ENCODE results near the gene RRM2. TPM values are rescaled to one million over a fixed set of nuclear protein-coding genes. Genes with fewer than 3 reads are reported as not detected.
"Not testable (repeated sequence)": the region's sequence is repeated elsewhere in the genome, so short reads cannot be mapped to it uniquely, and the experiment has no call there.

RRM2 gene
- total RNA-seq, 1 experiment from 2014 or later: 38.9 TPM

DNA sequence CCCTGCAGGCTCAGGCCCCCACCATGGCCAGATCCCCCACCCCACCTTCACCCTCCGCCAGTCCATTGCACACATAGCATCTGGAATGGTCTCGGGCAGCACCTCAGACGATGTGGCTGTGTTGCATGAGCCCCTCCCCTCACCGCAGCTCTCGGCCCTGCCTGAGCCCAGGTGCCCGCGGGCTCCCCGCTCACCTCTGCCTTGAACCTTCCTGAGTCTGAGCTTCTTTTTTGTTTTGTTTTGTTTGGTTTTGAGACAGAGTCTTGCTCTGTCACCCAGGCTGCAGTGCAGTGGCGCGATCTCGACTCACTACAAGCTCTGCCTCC, 20.1 kb downstream of the RRM2 start:
- in situ Hi-C loops (cut with HindIII; ENCODE audit: low pct_unique_long_range_greater_than_20kb, low sequenced_read_pairs): no loop called here
- no peak for DNase-seq (ENCODE audit: low read depth, low spot score)

DNA sequence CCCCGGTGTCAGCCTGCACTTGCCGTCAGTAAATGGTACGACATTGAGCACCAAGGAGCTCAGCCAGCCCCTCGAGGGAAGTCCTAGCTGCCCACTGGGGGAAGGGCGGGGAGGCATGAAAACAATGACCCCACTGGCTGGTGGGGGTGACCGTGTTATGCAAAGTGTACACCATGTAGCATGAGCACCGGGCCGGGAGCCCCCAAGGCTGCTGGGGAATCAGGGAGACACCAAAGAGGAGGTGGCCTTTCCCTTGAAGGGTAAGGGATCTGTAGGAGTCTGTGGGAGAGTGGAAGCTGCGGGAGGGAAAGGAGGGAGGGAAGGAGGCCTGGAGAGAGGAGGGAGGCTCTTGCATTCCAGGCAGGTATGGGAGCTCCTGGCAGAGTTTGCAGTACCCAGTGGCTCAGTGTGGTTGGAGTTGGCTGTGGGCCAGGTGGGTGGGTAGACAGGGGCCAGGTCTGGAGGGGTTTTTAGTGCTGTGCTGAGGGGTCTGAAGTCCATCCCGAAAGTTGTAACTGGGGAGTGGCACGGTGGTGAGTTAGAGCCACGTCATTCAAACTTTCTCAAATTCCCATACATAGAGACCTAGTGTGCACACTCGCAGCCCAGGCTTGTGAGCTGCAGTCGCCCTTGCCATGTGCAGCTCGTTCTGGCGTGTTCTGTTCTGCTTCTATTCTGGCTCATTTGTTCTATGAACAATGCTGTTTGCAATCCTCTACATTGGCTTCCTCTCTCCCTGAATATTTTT, 22.4 kb downstream of the RRM2 start:
- DNase-seq (ENCODE audit: low read depth, low spot score): no peak
- in situ Hi-C loops (cut with HindIII; ENCODE audit: low pct_unique_long_range_greater_than_20kb, low sequenced_read_pairs): no loop called here

DNA sequence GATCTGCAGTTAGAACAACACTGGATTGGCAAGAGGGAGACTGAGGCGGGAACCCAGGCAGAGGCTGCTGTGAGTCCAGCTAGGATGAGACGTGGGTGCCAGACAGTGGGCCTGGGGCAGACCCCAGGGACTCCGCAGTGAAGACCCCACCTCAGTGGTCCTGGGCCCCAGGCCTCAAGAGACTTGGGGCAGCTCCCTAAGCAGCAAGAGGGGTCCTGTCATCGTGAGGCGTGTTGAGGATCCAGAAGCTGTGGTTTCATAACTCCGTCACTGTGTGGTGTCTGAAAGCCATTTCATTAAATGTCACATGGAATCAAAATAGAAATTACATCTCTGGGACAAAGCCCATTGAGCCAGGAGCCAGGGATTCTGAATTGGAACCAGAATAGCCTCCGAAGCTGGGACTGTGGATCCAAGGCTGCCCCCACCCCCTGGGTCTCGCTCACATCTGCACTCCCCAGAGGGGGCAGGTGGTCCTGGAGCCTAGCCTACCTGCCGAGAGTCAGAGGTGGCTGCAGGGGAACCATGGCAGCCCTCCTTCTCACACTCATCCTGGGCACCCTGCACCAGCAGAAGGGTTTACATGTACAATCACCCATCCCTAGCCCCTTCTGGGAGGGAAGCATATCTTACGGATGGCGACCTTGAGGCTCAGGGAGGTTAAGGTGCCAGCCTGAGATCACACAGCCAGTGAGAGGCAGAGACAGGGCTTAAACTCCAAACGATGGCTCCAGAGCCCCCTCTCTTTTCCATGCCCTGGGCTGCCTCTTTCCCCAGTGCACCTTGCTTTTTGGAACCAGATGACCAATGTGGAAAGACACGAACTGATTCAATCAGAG, 23.2 kb downstream of the RRM2 start:
- no peak for DNase-seq (ENCODE audit: low read depth, low spot score)
- in situ Hi-C loops (cut with HindIII; ENCODE audit: low pct_unique_long_range_greater_than_20kb, low sequenced_read_pairs): no loop called here

DNA sequence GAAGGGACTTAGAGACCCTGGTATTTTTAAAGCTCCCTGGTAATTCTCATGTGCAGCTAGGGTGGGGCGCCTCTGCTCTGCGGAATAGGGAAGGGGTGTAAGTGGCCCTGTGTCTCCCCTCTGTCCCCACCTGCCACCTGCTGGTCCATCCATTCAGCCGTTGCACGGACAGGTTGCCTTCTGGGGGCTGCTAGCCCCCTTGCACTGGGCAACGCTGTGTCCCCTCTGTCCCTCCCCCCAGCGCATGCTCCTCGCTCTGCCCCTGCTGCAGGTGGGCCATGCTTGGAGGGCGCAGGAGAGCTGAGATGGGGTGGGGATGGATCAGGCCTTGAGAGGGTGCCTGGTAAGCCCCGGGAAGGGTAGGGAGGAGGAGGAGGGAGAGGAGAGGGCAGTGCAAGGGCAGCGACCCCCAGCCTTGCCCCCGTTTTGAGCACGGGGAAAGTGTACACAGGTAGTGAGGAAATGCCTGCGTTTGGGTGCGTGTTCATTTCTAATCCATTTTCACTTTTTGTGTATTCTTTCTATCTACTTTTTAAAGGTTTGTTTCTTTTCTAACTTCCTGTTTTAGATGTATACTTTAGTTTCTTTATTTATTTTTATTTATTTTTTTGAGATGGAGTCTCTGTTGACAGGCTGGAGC, 23.9 kb downstream of the RRM2 start:
- in situ Hi-C loops (cut with HindIII; ENCODE audit: low pct_unique_long_range_greater_than_20kb, low sequenced_read_pairs): no loop called here
- DNase-seq (ENCODE audit: low read depth, low spot score): no peak

DNA sequence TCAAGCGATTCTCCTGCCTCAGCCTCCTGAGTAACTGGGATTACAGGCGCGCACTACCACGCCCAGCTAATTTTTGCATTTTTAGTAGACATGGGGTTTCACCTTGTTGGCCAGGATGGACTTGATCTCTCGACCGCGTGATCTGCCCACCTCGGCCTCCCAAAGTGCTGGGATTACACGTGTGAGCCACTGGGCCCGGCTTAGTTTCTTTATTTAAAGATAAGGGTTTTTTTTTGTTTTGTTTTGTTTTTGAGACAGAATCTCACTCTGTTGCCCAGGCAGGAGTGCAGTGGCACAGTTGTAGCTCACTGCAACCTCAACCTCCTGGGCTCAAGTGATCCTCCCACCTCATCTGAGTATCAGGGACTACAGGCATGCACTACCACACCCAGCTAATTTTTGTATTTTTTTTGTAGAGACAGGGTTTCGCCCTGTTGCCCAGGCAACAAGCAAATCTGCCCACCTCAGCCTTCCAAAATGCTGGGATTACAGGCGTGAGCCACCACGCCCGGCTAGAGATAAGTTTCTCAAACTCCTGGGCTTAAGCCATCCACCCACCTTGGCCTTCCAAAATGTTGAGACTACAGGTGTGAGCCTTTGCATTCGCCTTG, 24.6 kb downstream of the RRM2 start:
- DNase-seq (ENCODE audit: low read depth, low spot score); in situ Hi-C loops (cut with HindIII; ENCODE audit: low pct_unique_long_range_greater_than_20kb, low sequenced_read_pairs): not testable (repeated sequence)

DNA sequence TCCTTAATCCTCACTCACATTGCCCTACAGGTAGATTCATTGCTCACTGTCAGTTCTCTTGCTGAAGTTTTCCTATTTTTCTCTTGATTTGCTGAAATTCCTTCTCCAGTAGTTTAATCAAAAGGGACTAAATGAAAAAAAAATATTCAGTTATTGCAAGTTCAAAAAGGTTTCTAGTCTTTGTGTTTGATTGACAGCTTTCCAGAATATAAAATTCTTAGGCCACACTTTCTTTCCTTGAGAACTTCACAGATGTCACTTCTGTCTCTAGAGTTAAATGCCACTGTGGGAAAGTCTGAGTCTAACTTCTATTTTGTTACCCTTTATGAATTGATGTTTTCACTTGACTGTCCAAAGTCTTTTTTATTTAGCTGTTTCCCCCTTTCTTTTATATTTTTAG, 25.7 kb downstream of the RRM2 start:
- no peak for DNase-seq (ENCODE audit: low read depth, low spot score)
- in situ Hi-C loops (cut with HindIII; ENCODE audit: low pct_unique_long_range_greater_than_20kb, low sequenced_read_pairs): no loop called here

DNA sequence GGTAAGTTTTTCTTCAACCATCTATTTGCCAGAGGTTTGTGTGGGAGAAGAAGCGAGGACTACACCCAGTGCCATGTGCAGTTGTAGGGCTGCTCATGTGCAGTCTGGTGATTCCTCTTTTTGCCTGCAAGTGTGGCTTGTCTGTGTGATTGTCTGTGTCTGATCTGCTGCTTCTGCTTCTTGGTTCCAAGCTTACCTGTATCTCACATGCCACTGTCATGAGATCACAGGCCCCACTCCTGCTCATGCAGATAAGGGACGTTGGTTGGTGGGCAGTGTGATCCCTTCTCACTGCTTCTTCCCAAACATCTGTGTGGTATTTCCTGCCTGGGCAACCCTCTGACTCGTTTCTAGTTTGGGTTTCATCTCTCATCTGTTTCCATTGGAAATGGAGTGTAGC, 27.1 kb downstream of the RRM2 start:
- in situ Hi-C loops (cut with HindIII; ENCODE audit: low pct_unique_long_range_greater_than_20kb, low sequenced_read_pairs): no loop called here

DNA sequence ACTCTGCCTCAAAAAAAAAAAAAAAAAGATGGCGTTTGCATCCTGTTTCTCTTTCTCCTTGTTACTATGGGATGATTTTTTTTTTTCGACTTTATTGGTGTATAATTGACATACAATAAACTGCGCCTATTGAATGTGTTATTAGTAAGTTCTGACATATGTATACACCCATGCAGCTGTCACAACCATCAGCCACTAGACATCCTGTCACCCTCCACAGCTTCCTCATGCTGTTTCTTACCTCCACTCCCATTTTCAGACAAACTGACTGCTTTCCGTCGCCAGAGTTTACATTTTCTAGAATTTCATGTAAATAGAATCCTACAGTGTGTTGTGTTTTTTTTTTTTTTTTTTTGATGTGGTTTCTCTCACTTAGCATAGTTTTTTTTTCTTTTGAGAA, 27.9 kb downstream of the RRM2 start:
- in situ Hi-C loops (cut with HindIII; ENCODE audit: low pct_unique_long_range_greater_than_20kb, low sequenced_read_pairs): no loop called here
- DNase-seq (ENCODE audit: low read depth, low spot score): no peak

More for the DNA sequence above, 27.1 kb downstream of the RRM2 start:
- DNase-seq (ENCODE audit: low read depth, low spot score): no peak

DNA sequence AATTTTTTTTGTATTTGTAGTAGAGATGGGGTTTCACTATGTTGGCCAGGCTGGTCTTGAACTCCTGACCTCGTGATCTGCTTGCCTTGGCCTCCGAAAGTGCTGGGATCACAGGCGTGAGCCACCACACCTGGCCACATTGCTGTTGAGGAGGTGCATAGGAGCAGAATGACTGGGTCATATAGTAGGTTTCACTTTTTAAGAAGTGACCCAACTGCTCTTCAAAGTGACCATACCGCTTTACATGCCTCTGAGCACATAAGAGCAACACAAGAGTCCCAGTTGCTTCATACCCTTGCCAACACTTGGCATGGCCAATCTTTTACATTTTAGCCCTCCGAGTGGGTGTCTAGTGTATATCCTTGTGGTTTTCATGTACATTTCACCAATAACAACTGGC, 28.9 kb downstream of the RRM2 start:
- no peak for DNase-seq (ENCODE audit: low read depth, low spot score)
- in situ Hi-C loops (cut with HindIII; ENCODE audit: low pct_unique_long_range_greater_than_20kb, low sequenced_read_pairs): no loop called here

DNA sequence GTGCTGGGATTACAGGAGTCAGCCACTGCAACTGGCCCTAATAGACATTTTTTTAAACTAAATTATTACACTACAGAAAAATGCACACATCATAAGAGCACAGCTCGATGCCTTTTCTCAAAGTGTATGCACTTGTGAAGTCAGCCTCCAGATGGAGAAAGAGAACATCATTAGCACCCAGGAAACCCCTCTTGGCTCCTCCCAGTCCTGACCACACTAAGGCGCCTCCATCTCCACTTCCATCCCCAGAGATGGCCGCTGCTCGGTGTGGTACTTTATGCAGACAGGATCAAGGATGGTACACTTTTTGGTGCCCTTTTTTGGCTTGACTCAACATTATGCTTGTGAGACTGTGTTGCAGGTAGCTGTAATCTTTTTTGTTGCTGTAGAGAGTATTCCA, 34.8 kb downstream of the RRM2 start:
- in situ Hi-C loops (cut with HindIII; ENCODE audit: low pct_unique_long_range_greater_than_20kb, low sequenced_read_pairs): no loop called here
- DNase-seq (ENCODE audit: low read depth, low spot score): peak; percentile 39

DNA sequence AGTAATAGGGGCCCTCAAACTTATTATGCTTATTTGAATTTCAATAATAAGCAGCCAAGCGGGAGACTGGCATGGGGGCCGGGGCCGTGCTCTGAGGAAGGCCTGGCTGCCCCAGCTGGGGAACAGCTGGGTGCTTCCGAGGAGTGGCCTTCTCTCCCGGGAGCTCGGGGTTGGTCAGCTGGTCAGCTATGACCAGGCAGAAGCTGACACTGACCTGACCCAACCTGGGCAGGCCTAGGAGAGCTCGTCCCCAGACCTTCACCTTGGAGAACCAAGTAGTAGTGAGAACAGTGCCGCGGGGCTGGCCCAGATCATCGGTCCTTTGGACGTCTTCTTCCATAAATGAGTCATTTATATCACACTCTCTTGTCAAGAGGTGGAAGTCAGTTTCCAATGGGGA, 36.1 kb downstream of the RRM2 start:
- in situ Hi-C loops (cut with HindIII; ENCODE audit: low pct_unique_long_range_greater_than_20kb, low sequenced_read_pairs): no loop called here
- DNase-seq (ENCODE audit: low read depth, low spot score): no peak

DNA sequence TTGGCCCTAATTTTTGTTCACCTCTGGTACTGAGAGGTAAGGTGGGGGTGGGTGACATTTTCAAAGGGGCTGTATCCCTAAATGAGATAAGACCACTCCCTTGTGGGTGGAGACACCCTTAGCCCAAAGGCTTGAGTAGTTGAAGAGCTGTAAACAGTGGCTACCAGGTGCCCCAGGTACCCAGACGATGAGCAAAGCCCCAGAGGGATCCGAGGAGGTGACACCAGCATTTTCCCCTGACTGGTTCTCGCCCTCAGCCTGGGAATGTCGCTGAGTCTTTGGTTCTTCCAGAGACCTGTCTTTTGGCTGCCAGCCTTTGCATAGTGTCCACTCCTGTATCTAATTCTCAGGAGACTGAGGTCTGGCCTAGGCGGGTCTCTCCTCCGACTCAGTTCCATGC, 36.5 kb downstream of the RRM2 start:
- in situ Hi-C loops (cut with HindIII; ENCODE audit: low pct_unique_long_range_greater_than_20kb, low sequenced_read_pairs): no loop called here
- no peak for DNase-seq (ENCODE audit: low read depth, low spot score)

DNA sequence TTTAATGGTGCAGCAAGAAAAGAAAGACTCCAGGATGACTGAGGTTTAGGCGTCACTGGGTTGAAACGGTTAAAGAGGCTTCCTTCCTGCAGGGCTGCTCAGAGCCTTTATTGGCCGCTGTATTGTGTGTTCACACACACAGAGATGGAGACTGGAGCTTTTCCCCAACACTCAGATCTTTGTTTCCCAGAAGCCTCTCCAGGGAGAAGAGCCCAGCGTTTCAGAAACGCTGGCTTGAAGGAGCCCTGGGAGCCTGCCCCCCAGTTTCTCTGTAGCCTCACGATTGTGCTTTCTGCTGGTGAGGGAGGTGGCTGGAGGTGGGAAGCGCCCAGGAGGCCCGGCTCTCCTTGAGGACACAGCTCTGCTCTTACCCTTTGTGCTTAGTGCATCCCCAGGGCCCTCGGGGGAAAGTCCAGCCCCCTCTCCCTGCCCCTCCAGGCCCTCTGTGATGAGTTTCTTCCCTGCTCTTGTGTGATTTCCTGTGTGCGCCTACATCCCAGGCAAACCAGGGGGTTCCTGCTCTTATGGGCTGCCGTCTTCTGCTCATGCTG, 37.1 kb downstream of the RRM2 start:
- in situ Hi-C loops (cut with HindIII; ENCODE audit: low pct_unique_long_range_greater_than_20kb, low sequenced_read_pairs): no loop called here
- peak; percentile 38 for DNase-seq (ENCODE audit: low read depth, low spot score)

DNA sequence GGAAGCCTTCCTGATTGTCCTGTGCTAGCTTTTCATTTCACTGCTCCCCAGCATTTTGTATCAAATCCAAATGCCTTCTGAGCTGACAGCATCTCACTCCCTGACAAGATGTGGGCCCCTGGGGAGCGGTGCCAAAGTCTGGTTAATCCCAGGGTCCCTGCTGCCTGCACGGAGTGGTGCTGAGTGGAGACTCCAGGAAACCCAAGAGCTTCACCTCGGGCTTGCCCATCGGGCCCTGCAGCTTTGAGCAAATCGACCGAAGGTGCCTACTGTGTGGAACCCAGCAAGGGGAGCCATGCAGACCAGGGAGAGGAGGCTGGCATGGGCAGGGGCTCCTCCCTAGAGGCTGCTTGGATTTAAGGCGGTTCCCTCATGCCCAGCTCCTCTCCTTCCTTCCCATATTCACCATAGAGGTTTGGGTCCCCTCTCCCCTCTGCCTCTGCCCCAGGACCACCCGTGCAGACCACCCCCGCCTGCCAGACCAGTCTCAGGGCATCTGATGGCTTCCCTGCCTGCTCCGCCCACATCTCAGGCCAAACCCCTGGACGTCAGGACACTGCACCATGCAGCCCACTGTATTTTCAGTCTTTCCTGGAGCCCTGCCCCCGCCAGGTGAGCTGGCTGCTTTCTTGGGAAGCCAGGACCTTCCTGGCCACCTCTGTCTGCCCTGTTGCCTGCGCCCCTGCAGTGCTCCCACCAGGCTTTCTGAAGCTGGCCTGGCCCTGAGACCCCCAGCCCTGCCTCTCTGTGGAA, 37.8 kb downstream of the RRM2 start:
- in situ Hi-C loops (cut with HindIII; ENCODE audit: low pct_unique_long_range_greater_than_20kb, low sequenced_read_pairs): no loop called here
- DNase-seq (ENCODE audit: low read depth, low spot score): no peak

DNA sequence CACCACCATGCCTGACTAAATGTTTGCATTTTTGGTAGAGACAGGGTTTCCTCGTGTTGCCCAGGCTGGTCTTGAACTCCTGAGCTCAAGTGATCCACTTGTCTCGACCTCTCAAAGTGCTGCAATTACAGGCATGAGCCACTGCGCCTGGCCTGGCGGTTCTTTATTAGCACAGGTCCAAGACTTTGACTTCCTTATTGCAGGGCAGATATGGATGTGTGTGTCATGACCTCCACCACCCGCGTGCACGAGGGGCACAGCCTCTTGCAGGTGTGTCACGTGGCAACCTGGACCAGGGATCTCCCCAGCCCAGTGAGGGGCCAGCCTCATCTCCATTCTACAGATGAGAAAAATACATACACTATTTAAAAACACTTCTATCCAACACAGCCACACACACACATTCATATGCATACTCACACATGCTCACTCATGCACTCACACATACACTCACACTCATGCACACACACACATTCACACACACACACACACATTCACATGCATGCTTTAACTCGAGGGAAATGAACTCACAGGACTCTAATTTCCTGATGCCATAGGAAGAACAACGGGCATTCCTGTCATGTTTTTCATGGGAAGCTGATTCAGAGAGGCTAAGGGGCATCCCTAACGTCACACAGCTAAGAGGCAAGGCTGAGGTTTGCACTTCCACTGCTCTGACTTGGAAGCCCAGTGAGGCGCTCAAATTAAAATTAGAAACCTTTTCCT, 38.8 kb downstream of the RRM2 start:
- in situ Hi-C loops (cut with HindIII; ENCODE audit: low pct_unique_long_range_greater_than_20kb, low sequenced_read_pairs): no loop called here
- DNase-seq (ENCODE audit: low read depth, low spot score): no peak

DNA sequence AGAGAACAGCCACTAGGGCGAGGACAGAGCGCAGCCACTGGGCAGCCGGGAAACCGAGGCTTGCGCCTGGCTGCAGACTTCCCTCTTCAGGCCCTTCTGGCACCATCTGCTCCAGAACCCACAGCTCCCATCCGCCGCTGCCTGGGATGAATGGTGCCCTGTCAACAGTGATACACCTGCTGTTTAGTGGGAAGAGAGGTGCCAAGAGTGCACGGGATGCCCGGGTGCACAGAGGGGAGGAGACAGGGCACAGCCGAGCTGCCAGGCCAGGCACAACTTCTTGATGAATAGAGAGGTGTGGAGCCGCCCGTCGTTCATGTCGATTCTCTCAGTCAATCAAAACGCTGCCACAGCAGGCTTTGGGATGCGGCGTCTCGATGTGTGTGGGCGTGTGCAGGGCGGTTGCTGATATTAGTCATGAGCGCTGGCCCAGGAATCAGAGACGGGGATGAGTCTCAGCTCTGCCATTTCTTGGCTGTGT, 39.5 kb downstream of the RRM2 start:
- in situ Hi-C loops (cut with HindIII; ENCODE audit: low pct_unique_long_range_greater_than_20kb, low sequenced_read_pairs): no loop called here
- DNase-seq (ENCODE audit: low read depth, low spot score): no peak

Data from SK-MEL-5 (cell line).